ENCODE measurements around the gene CXXC1.
A peak's percentile ranks its signal among the peaks of the same experiment; 100 is the strongest.
"Not testable (repeated sequence)": the region's sequence is repeated elsewhere in the genome, so short reads cannot be mapped to it uniquely, and the experiment has no call there.

The CXXC1 gene

GRCh38 chr18:50274044-50274442 is 13.4 kb downstream of the CXXC1 start:
- no peak for DNase-seq (ENCODE audit: low spot score)

DNA sequence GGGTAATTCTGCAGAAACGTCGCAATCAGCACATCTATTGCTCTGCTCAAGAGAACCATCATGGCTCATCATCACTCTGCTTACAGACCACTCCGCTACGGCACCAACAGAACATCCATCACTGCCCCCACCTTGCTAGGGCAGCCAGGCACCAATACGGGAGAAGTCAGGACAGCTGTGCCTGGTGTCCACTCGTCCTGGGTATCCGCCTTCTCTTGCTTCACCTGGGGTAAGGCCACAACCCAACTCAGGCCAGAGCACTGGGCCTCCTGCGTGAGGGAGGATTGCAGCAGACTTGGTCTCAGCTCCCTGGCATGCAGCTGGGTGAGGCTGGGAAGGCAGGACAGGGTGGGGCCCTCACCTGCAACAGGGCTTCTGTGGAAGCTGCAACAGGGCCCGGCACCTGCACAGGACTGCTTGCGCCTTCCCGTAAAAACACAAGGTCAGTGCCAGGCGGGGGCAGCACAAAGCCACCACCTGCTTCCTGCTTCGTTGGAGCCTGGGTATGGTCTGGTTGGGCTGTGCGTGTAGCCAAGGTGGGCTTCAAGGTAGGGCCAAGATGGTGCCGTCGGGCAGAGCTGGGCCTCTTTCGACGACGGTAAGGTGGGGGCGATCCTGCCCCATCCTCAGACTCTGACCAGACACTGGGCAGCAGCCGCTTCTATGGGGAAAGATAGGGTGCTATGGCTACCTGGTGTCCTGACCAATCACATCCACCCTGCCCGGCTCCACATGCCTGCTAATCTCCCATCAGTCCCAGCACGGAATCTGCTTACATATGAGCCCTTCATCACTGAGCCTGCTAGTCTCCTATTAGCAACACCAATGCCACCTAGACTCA is 14.1 kb downstream of the CXXC1 start:
- no peak for DNase-seq (ENCODE audit: low spot score)

- no peak for DNase-seq (ENCODE audit: low spot score)
These were observed 14.9 kb downstream of the CXXC1 start for GRCh38 chr18:50272568-50272967.

DNA sequence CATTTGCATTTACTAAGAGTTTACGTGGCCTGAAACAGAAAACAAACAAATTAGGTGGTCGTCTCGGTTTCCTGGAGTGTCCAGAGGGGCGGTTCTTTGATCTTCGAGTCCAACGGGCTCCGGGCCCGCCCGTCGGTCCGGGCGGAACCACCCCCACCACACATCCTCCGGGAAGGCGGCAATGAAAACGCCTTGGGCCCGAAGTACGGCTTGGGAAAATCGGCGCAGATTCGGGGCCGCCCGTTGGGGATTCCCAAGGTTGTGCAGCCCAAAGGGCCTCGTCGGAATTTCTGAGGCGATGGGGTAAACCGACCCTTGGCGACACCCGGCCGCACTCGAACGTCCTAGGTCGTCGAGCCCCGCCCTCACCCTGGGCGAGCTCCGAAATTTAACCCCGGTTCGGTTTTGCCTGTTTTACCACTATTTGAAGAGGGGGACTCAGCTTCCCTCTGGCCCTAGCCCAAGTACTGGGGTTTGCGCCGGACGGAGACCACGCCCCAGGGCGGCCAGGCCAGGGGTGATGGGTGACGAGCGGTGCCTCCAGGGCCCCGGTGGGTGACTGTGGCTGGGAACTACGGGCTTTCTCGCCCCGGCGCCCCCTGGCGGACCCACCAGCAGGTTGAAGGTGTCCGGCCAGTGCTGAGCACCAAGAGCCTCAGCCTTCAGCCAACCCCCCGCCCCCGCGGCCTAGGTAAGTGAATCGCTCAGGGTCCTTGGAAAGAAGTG is 19.3 kb downstream of the CXXC1 start:
- DNase-seq (ENCODE audit: low spot score), result peak; percentile 93

DNA sequence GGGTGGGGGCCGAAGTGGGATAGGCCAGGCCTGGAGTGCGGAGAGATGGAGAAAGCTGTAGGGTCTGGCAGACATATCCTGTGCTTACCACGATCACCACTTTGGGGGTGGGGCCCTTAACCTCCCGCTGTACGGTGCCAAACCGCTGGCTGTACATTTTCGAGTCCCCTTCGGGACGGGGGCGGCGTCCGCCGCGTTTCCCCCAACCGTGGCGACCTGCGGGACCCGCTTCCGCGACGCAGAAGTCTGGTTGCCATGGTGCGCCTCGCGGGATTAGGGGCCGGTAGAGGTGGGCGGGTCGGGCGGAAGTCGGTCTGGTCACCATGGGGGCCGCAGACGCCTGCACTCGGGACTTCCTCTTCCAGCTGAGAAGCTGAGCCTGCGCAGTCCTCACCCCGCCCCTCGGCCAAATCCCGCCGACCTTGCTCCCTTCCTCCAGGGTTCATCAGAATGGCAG is 21.2 kb downstream of the CXXC1 start, which contains the start of gene CFAP53:
Gene CFAP53, minus strand, starts transcription at position 248 of the 457 bp plus-strand sequence. Its CDS starts 91 bp downstream, at position 157.
- peak; percentile 91 for DNase-seq (ENCODE audit: low spot score)

GRCh38 chr18:50262977-50263376 is 24.5 kb downstream of the CXXC1 start:
- no peak for DNase-seq (ENCODE audit: low spot score)

- no peak for DNase-seq (ENCODE audit: low spot score)
These were observed 36.6 kb downstream of the CXXC1 start for GRCh38 chr18:50250935-50251334.

GRCh38 chr18:50249576-50249975 is 37.9 kb downstream of the CXXC1 start:
- DNase-seq (ENCODE audit: low spot score), result no peak

GRCh38 chr18:50247561-50247960 is 39.9 kb downstream of the CXXC1 start:
- DNase-seq (ENCODE audit: low spot score), result no peak

- not testable (repeated sequence) for DNase-seq (ENCODE audit: low spot score)
These were observed 45.7 kb downstream of the CXXC1 start for GRCh38 chr18:50241768-50242167.

DNA sequence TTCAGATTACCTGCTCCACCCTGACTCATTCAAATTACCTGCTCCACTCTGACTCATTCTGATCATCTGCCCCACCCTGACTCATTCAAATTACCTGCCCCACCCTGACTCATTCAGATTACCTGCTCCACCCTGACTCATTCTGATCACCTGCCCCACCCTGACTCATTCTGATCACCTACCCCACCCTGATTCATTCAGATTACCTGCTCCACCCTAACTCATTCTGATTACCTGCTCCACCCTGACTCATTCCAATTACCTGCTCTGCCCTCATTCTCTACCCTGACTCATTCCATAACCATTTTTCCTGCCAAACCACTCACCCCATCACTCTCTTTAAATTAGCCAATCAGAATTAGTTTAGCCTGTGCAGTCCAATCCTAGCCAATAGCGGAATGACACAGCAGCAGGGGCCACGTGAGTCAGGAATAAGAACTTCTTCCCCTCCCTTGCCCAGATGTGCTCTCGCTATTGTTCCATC is 47.4 kb downstream of the CXXC1 start:
- DNase-seq (ENCODE audit: low spot score), result no peak

DNA sequence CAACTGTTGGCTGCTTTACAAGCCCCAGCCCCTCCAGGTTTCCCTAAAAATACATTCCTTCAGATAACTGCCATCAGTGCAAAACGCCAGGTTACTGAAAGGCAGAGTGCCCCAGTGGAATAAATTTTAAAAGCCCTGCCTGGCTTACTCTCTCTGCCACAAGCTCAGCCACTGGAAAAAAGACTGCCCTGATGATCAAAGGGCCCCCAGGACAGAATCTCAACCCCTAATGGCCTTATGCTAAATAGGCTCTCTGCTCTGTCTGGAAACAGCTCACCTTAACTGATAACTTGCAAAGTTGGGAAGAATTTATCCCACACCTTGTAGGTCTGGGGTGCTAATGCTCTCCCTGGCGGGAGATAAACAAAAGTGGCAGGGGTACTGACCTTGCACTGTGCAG is 55.1 kb downstream of the CXXC1 start:
- DNase-seq (ENCODE audit: low spot score), result no peak
